GM18858 (cell line): ENCODE measurements around the gene GOLGA1.
A peak's percentile ranks its signal among the peaks of the same experiment; 100 is the strongest.

Source experiments
- ATAC-seq: cut with Tn5 transposase; IDR thresholded peaks from one replicate; pipeline ENCODE4 v1.9.1; 2021; ENCODE audit not compliant: unreplicated experiment

GOLGA1 gene

GRCh38 chr9:124886866-124887492 lies 53.9 kb downstream of the GOLGA1 start:
- ATAC-seq, result no peak

DNA sequence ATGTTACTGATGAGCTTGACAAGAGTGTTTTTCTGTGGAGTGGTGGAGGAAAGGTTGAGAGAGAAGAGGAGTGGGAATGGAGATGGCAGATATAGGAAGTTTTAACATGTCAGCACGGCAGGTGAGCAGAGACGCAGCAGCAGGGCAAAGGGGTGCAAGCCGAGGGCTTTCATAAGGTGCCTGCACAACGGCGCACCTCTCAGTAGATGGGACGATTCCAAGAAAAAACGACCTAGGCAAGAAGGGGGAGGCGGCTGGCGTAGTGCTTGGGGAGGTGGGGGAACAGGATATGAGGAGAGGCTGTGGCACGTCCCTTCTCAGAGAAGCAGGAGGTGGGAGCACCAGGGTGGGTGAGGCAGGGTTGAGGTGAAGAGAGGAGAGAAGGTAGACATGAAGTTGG lies 54.4 kb downstream of the GOLGA1 start:
- ATAC-seq, result no peak

DNA sequence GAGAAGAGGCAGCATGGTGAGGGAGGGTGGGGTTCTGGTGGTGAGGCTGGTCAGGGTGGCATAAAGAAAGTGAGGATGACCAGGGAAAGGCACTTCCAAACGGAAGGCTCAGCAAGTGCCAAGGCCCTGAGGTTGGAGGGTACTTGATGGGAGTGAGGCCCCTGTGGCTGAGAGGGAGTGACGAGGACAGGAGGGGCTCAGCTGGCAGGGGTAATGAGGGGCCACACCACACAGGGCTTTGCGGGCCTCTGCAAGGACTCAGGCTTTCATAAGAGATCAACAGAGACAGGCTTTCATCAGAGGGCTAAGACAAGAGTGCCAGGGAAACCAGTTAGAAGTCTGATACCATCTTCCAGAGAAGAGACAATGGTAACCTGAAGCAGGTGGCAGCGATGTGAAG lies 55.3 kb downstream of the GOLGA1 start:
- ATAC-seq, result no peak

GRCh38 chr9:124884376-124884775 lies 56.5 kb downstream of the GOLGA1 start:
- no peak for ATAC-seq

DNA sequence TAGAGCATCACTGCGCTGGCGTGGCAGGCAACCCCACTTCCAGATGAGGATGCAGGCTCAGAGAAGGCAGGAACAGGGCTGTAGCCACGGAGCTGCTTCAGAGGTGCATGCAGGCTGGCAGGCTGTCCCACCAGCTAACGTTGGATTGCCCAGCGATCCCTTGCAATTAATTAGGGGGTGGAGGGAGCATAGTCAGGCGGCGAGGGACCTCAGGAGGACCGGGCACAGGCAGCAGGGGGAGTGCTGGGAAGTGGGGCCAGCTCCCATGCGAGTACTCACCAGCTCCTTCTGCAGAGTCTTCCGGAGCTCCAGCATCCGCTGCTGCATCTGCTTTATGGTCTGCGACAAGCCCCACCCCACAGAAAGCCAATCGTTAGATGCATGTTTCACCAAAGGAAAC lies 58.7 kb downstream of the GOLGA1 start:
- no peak for ATAC-seq

GRCh38 chr9:124881138-124881743 lies 59.6 kb downstream of the GOLGA1 start:
- ATAC-seq, result no peak

- ATAC-seq, result no peak
These were observed 60.4 kb downstream of the GOLGA1 start for GRCh38 chr9:124880501-124880900.

DNA sequence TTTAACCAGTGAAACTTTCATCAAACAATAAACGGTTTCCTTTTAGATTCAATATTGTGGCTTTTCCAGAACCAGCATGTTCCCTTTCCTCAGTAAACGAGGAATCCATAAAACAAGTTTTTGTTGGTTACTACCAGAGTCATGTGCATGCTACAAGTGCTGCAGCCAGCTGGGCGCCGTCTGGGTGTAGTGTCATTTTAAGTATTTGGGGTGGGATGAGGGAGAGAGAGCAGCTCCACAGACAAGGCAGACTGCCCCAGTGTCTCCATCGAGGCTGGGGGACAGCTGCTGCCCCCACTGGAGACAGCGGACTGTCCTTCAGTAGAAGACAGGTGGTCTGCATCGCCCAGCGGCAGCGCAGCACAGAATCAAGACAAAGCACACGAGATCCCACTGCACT lies 61.7 kb downstream of the GOLGA1 start:
- ATAC-seq, result no peak

GRCh38 chr9:124878518-124878917 lies 62.4 kb downstream of the GOLGA1 start:
- no peak for ATAC-seq

DNA sequence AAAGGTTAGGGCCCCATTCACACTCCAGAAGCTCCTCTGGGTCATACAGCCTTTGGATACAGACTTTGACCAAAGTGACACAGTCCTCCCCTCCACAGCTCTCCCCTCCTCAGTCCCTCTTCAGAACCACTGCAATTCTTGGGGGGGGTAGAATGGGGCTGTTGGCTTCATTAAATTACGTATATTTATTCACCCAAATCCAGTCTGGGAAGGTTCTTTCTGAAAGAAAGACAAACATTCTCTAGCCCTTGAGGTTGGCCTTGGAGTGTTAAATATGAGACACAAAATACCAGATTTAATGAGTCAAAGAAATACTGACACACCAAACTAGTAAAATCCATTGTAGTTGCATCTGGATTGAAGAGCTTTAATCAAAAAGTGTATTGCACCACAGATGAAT lies 62.9 kb downstream of the GOLGA1 start:
- no peak for ATAC-seq

DNA sequence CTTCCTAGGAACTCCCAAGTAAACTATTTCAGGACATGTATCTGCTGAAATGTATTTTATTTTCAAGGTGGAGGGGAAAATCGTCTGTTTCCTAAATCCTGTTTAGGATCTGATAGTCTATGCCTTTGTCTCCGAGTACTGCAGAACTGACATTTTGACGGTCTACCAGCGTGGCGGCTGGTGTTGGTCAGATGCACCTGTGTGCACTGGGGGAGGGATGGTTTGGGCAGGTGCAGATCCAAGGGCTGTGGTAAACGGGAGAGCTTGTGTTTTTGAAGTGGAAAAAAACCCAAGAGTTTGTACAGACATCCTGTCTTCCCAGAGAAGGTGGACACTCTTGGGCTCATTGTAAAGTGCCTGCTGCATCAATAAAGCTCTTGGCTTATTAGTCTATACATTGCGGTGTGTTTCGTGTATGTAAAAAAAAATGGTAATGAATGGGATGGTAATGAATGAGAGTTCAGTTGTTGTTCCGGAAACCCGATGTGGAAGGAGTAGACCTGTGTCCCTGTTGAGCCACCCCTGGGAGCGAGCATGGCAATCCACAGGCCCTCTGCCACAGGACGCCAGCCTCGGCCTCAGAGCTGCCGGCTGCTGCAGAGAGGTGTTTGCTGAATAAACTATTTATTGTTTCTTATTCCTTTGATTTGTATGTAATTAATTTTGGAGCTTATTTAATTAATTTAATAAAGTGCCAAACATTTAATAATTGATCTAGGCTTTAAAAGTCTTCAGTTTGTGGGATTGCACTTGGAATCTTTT lies 63.7 kb downstream of the GOLGA1 start:
- no peak for ATAC-seq

- ATAC-seq, result no peak
These were observed 65.4 kb downstream of the GOLGA1 start for GRCh38 chr9:124875501-124875900.

GRCh38 chr9:124873664-124874063 lies 67.2 kb downstream of the GOLGA1 start:
- no peak for ATAC-seq

DNA sequence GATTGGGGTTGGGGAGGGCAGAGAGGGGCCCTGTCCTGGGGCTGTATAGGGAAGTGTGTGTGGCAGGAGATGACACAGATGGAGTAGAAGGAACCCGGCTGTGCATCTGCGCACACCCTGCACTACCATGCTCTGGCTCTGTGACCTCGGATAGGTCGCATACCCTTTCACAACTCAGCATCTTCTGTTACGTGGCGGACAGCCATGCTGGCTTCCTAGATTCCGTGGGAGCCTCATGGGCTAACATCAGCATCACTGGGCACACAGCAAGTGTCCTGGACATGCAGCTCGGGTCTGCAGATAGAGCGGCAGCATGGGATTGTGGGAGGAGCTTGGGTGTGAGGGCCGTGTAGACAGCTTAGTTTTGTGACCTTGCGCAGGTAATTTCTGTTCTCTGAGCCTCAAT lies 69.7 kb downstream of the GOLGA1 start:
- no peak for ATAC-seq

- no peak for ATAC-seq
These were observed 70.2 kb downstream of the GOLGA1 start for GRCh38 chr9:124870723-124871122.

DNA sequence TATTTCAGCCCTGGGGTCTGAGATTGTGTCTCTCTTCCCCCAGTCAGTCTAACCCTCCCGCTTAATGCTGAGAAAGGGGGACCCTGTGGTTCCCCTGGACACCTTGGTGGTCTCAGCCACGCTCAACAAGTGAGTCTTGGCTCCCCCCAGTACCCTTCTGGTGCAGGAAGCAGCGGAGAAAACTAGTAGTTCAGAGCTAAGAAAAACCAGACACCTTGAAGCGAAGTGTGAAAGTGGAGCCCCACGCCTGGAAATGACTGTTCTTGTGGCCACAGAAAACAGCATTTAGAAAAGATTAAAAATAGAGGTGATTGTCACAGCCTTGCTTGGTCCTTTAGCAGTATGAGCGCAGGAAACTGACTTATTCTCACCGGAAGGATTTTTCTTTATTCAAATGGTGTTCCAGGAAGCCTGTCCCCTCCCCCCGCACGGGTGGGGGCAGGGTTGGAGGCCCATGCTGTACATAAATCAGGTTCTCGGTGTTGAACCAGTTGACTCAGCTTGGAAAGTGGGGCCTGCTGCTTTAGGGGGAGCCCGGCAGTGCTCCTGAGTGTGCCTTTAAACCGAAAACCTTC lies 70.8 kb downstream of the GOLGA1 start:
- peak; percentile 34 for ATAC-seq

DNA sequence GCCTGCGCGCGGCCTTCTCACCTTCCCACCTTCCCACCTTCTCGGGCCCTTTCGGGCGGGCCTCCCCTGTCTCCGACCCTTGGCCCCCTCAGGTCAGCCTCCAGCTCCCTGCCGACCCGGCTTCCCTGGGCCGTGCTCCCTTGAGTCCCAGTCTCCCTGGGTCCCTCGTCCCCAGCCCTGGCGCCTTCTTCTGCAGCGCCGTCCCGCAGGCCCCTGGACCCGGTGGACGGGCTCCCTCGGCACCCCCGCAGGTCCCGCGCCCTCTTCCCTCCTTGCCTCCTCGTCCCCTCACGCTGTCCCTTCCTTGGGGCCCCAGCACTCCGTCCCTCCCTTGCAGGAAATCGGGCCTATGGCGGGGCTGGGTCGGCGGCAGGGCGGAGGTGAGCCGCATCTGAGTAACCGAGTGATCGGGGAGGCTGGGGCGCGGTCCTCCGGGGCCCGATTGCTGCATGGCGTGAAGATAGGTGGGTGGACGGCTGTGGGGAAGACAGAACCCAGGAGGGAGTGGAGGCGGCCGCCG lies 71.4 kb downstream of the GOLGA1 start:
- no peak for ATAC-seq

DNA sequence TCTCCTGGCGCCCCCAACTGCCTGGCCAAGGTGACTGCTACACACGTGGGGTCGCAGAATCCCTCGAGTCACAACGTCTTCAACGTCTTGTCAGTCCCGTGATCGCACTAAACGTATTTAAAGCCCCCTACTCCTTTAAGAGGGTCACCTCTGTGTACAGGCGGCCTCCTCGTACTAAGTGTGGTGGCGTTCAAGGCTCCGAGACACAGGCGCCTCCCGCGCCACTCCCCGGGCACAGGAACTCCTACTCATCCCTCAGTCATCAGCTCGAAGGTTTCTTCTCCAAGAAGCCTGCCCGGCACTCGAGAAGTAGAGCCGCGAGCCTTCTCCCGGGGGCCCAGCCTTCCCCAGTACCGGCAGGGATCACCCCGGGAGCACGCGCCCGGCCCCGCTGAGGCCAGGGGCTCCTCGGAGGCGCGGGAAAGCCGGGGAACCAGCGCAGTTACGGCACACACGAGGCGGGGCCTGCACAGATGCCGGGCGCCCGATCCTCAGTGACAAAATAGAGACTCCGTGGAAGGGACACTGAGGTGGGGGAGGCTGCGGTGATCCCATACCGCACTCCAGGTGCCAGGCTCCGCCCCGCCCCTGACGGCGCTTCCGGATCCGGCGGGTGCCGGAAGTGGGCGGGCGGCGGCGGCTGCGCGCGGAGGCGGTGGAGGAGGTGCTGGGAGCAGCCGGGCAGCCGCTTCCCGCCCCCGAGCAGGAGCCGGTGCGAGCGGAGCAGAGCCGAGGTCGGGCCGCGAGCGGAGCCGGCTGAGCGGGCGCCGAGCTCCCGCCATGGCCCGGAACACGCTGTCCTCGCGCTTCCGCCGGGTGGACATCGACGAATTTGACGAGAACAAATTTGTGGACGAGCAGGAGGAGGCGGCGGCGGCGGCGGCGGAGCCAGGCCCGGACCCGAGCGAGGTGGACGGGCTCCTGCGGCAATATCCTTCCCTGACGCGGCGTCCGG lies 72.1 kb downstream of the GOLGA1 start:
- ATAC-seq, result peak; percentile 40

- no peak for ATAC-seq
These were observed 77.5 kb downstream of the GOLGA1 start for GRCh38 chr9:124863371-124863871.
